GM10266 (cell line): ENCODE data around the gene EYA2.
"Not testable (repeated sequence)": the region's sequence is repeated elsewhere in the genome, so short reads cannot be mapped to it uniquely, and the experiment has no call there.

Experiments used
- DNase-seq: peaks from one replicate; pipeline ENCODE4 v3.0.0; 2012; ENCODE audit errors: extremely low spot score
- CTCF ChIP-seq: IDR thresholded peaks from 2 replicates; pipeline ENCODE4 v1.5.1; 2012; ENCODE audit warnings: mild to moderate bottlenecking, low read depth; ENCODE audit not compliant: control insufficient read depth, insufficient read depth; ENCODE audit errors: missing control alignments

The EYA2 gene

GRCh38 chr20:46955601-46956556 is 61.2 kb downstream of the EYA2 start:
- no peak for TF ChIP-seq CTCF
- no peak for DNase-seq

DNA sequence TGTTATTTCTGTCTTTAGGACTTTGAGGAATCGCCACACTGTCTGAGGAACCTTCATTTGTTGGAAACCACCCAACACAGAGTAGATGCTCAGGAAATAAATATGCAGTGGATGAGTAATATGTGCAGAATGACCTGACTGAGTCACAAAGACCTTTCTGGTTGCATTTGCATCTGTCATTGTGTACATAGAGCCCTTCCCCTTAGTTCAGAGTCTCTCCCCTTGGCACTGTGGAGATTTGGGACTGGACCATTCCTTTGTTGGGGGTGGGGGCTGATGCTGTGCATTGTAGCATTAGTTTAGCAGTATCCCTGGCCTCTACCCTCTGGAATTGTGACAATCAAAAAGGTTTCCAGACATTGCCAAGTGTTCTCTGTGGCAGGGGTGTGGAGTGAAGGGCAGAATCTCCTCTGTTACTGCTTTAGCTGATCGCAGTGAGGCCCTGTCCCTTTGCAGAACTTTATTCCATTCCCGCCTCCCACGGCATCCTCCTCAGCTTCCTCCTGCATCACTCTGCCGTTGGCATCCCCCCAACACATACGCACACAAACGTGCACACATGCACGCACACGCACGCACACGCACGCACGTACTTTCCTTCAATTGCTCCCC is 64.5 kb downstream of the EYA2 start:
- no peak for DNase-seq
- no peak for TF ChIP-seq CTCF

- no peak for TF ChIP-seq CTCF
Measured at GRCh38 chr20:46959821-46960220, 65.2 kb downstream of the EYA2 start.

GRCh38 chr20:46960536-46960935 is 65.9 kb downstream of the EYA2 start:
- no peak for DNase-seq
- TF ChIP-seq CTCF, result no peak

More at GRCh38 chr20:46959821-46960220, 65.2 kb downstream of the EYA2 start:
- no peak for DNase-seq

DNA sequence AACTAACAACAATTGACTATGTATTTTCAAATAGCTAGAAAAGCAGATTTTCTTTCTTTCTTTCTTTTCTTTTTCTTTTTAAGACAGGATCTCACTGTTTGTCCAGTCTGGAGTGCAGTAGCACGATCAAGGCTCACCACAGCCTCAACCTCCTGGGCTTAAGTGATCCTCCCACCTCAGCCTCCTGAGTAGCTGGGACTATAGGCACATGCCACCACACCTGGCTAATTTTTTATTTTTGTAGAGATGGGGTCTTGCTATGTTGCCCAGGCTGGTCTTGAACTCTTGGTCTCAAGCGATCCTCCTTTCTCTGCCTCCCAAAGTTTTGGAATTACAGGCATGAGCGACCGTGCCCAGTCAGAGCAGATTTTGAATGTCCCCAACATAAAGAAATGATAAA is 67.3 kb downstream of the EYA2 start:
- not testable (repeated sequence) for DNase-seq

DNA sequence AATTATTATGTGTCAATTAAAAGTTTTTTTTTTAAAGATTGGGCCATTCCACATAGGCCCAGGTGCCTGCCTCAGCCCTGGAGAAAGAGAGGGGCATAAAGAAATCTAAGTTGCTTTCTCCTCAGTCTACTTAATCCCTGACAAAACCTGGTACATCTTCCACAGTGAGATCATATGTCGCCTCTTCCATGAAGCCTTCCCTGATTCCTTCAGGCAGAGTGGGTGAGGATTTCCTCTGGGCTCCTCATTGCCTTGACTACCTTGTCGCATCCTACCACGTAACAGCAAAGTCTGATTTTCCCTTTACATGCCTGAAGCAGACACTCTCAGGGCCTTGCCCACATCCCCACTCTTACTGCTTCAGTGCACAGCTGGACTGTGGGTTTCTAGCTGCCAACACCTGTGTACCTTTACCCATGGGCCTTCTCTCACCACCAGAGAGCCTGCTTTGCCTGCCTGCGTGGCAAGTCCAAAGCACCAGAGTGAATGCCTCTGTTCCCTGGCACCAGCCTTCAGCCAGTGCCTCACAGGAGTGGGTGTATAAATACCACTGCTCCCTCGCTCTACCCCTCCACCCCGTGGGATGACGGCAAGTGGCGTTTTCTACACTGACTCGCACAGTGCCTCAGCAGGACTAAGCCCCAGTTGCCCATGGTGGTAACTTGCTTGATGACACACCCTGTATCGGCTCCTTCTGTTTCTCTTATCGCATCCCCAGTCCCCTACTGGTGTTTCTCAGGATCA is 68.0 kb downstream of the EYA2 start:
- DNase-seq, result no peak
- no peak for TF ChIP-seq CTCF

- TF ChIP-seq CTCF, result no peak
- DNase-seq, result no peak
Measured at GRCh38 chr20:46963196-46963529, 68.5 kb downstream of the EYA2 start.
